Right cardiac atrium (tissue), 5 donors: ENCODE data around the gene PARVG. TPM values are rescaled to one million over a fixed set of nuclear protein-coding genes. Genes with fewer than 3 reads are reported as not detected.

ENCODE experiments used
- ATAC-seq, 2 donors: fragments of 200-7000 bp; cut with Tn5 transposase; one replicate each; pipeline versions ENCODE4 v1.8.0 to v1.9.1; 2020; ENCODE audit warnings: moderate library complexity in 2 of 2, mild to moderate bottlenecking in 1 of 2
- DNase-seq, 3 donors: peaks; one replicate each; pipeline ENCODE4 v3.0.0-alpha.2; 2020
- H3K27ac ChIP-seq: one replicate; pipeline ENCODE4 v1.5.1; 2013; ENCODE audit warnings: mild to moderate bottlenecking, low read length, control low read depth, moderate library complexity
- H3K27me3 ChIP-seq: one replicate; pipeline ENCODE4 v1.6.1; 2013; ENCODE audit not compliant: control insufficient read depth, insufficient read depth
- H3K4me1 ChIP-seq: one replicate; pipeline ENCODE4 v1.6.1; 2013; ENCODE audit warnings: low read length; ENCODE audit not compliant: control insufficient read depth, insufficient read depth
- H3K4me3 ChIP-seq: one replicate; pipeline ENCODE4 v1.5.1; 2013; ENCODE audit warnings: low read length, control low read depth
- H3K9me3 ChIP-seq: one replicate; pipeline ENCODE4 v1.6.1; 2013; ENCODE audit warnings: low read length; ENCODE audit not compliant: control insufficient read depth
- whole genome bisulfite sequencing: extraction: QIAGEN DNeasy Blood & Tissue Kit; methylation state at CpG from one replicate; pipeline ENCODE4 v1.1.7; 2013; 5-methylcytosine and 5-hydroxymethylcytosine counted together
- intact Hi-C, 4 donors: fragments of 100-400 bp; cut with DNase I; formaldehyde crosslinking; loops; one replicate each; pipeline versions ENCODE4 v1.11.0 to v1.14.0; 2022 to 2023
- polyA plus RNA-seq: library from polyadenylated mRNA; stranded (reverse); fragments of 200-250 nt; gene quantifications from one replicate; pipeline ENCODE4 v1.2.3, GENCODE V29; 2013
- total RNA-seq, 4 donors: library from RNA; stranded (reverse); fragmentation: NEBNext Ultra II Directional; extraction: Animal tissue kit (Norgen Biotek cat#: 25700); gene quantifications; one replicate each; pipeline ENCODE4 v1.2.1, GENCODE V29; 2021
- donor health status: healthy with polysubstance abuse.
- donor health status: DM: no; HTN: yes; CAD: no.
- donor health status: DM: no; HTN: no; CAD: no.
- donor health status: DM: no; HTN: yes; CAD: no; lungs with severe emphysema.
- donor health status: DM: yes; HTN: yes; CAD: no.

The PARVG gene
- total and polyA plus RNA-seq, 5 donors, result 3.1 to 6.4 (median 5.3) TPM

GRCh38 chr22:44190381-44190976, 9.8 kb downstream of the PARVG start:
- Histone ChIP-seq H3K9me3 (no peaks in the 10 kb centered on the region), H3K4me1 (no peaks in the 10 kb centered on the region), H3K27me3 (no peaks in the 10 kb centered on the region), H3K27ac (no peak overlapping the region), H3K4me3 (no peak overlapping the region)
- DNase-seq (no peak), ATAC-seq (no peak)
- intact Hi-C loops, result no loop called here
- WGBS, result 78% methylated on average over 12 of the region's 12 CpGs

DNA sequence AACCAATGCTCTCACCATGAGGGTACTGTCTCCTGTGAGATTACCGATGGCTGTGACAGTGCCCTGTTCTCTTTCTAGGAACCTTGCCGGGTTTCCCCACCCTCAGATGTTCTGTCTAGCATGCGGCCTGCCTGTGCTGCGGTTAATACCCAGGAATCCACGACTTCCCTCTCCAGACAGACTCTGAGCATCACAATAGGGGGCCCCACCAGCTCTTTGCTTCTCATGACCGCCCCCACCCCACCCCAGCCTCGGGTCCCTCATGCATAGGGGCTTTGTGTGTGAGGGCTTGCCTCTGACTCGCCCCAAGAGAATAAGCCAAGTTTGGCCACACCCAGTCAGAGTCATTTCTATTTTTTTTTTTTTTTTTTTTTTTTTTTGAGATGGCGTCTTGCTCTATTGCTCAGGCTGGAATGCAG, 10.3 kb downstream of the PARVG start:
- Histone ChIP-seq H3K27me3 (no peaks in the 10 kb centered on the region), H3K4me3 (no peak overlapping the region), H3K4me1 (no peaks in the 10 kb centered on the region), H3K27ac (no peak overlapping the region), H3K9me3 (no peaks in the 10 kb centered on the region)
- intact Hi-C loops, result no loop called here
- no peak for ATAC-seq
- no peak for DNase-seq
- WGBS, result 72% methylated on average over 9 of the region's 9 CpGs

- Histone ChIP-seq H3K4me3 (no peak overlapping the region), H3K4me1 (no peaks in the 10 kb centered on the region), H3K27me3 (no peaks in the 10 kb centered on the region), H3K27ac (no peak overlapping the region), H3K9me3 (no peaks in the 10 kb centered on the region)
- peak in 1 of 3 donors; percentile 61 for DNase-seq
- no peak for ATAC-seq
- intact Hi-C loops, result no loop called here
- WGBS, result 86% methylated on average over 8 of the region's 8 CpGs
Observed at GRCh38 chr22:44192098-44192815, 11.5 kb downstream of the PARVG start.

DNA sequence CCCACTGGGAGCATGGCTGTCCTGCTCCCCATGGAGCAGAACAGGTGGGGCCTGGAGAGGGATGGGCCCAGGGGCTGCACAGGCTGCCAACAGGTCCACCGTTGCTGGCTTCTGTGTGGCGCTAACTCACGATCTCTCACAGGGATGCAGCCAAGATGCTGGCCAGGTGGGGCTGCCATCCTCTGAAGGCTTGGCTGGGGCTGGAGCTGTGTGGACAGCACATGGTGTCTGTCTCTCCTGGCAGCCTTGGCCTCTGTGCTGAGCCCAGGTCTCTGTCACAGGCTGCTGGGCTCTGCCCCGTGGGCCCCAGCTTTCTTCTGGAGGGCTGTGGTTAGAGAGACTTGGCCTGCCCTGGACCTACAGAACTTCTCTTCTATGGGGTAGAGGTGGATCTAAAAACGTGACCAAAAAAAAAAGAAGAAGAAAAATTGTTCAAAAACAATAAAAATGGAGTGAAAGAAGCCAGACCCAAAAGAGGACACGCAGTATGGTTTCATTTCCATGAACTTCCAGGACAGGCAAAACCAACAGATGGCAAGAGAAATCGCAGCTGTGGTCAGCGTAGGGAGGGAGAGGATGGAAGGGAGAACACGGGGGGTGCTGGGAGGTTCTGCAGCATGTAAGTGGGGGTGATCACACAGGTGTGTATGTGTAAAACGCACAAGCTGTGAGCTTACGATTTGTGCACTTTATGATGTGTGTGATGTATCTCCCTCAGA, 12.2 kb downstream of the PARVG start:
- Histone ChIP-seq H3K27me3 (no peaks in the 10 kb centered on the region), H3K27ac (no peak overlapping the region), H3K9me3 (no peaks in the 10 kb centered on the region), H3K4me3 (no peak overlapping the region), H3K4me1 (no peaks in the 10 kb centered on the region)
- intact Hi-C loops, result no loop called here
- WGBS, result 68% methylated on average over 11 of the region's 11 CpGs
- DNase-seq (no peak), ATAC-seq (no peak)

- WGBS, result 64% methylated on average over 4 of the region's 4 CpGs
- no peak for ATAC-seq
Observed at GRCh38 chr22:44193535-44193891, 12.8 kb downstream of the PARVG start.

DNA sequence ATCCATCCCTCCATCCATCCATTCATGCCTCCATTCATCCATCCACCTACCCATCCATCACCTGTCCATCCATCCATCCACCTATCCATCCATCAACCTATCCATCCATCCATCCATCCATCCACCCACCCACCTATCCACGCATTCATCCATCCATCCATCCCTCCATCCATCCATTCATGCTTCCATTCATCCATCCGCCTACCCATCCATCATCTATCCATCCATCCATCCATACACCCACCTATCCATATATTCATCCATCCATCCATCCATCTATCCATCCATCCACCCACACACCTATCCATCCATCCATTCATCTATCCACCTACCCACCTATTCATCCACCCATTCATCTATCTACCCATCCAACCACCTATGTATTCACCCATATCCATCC, 13.8 kb downstream of the PARVG start:
- Histone ChIP-seq H3K4me1 (no peaks in the 10 kb centered on the region), H3K27ac (no peak overlapping the region), H3K9me3 (no peaks in the 10 kb centered on the region), H3K27me3 (no peaks in the 10 kb centered on the region), H3K4me3 (no peak overlapping the region)
- 90% methylated on average over 2 of the region's 2 CpGs for WGBS
- intact Hi-C loops, result no loop called here
- DNase-seq (no peak), ATAC-seq (no peak)

More at GRCh38 chr22:44193535-44193891, 12.8 kb downstream of the PARVG start:
- H3K9me3 ChIP-seq, result no peaks in the 10 kb centered on the region
- intact Hi-C loops, result no loop called here
- DNase-seq, result no peak
- no peaks in the 10 kb centered on the region for H3K27me3 ChIP-seq
- H3K4me3 ChIP-seq, result no peak overlapping the region
- no peak overlapping the region for H3K27ac ChIP-seq
- H3K4me1 ChIP-seq, result no peaks in the 10 kb centered on the region

GRCh38 chr22:44195189-44195871, 14.6 kb downstream of the PARVG start:
- Histone ChIP-seq H3K4me1 (no peaks in the 10 kb centered on the region), H3K9me3 (no peaks in the 10 kb centered on the region), H3K27me3 (no peaks in the 10 kb centered on the region), H3K4me3 (no peak overlapping the region), H3K27ac (no peak overlapping the region)
- DNase-seq, result no peak
- 55% methylated on average over 5 of the region's 5 CpGs for WGBS
- intact Hi-C loops, result no loop called here
- no peak for ATAC-seq

GRCh38 chr22:44196241-44196640, 15.5 kb downstream of the PARVG start:
- no peaks in the 10 kb centered on the region for H3K9me3 ChIP-seq
- 67% methylated on average over 9 of the region's 9 CpGs for WGBS
- intact Hi-C loops, result no loop called here
- H3K27ac ChIP-seq, result no peak overlapping the region
- H3K4me3 ChIP-seq, result no peak overlapping the region
- H3K27me3 ChIP-seq, result no peaks in the 10 kb centered on the region
- ATAC-seq, result no peak
- H3K4me1 ChIP-seq, result no peaks in the 10 kb centered on the region
- no peak for DNase-seq

GRCh38 chr22:44196731-44197131, 16.0 kb downstream of the PARVG start:
- H3K9me3 ChIP-seq, result no peaks in the 10 kb centered on the region
- no peak overlapping the region for H3K4me3 ChIP-seq
- no peaks in the 10 kb centered on the region for H3K4me1 ChIP-seq
- DNase-seq (no peak), ATAC-seq (no peak)
- no peaks in the 10 kb centered on the region for H3K27me3 ChIP-seq
- no peak overlapping the region for H3K27ac ChIP-seq
- intact Hi-C loops, result no loop called here
- WGBS, result 78% methylated on average over 10 of the region's 10 CpGs

GRCh38 chr22:44197271-44197670, 16.5 kb downstream of the PARVG start:
- H3K27ac ChIP-seq, result no peak overlapping the region
- H3K27me3 ChIP-seq, result no peaks in the 10 kb centered on the region
- DNase-seq, result no peak

GRCh38 chr22:44199164-44199563, 18.4 kb downstream of the PARVG start:
- no peak overlapping the region for H3K27ac ChIP-seq
- no peaks in the 10 kb centered on the region for H3K27me3 ChIP-seq
- intact Hi-C loops, result no loop called here
- no peak overlapping the region for H3K4me3 ChIP-seq
- no peaks in the 10 kb centered on the region for H3K9me3 ChIP-seq
- WGBS, result 91% methylated on average over 2 of the region's 2 CpGs
- no peaks in the 10 kb centered on the region for H3K4me1 ChIP-seq
- DNase-seq (no peak), ATAC-seq (no peak)

More at GRCh38 chr22:44197271-44197670, 16.5 kb downstream of the PARVG start:
- Histone ChIP-seq H3K9me3 (no peaks in the 10 kb centered on the region), H3K4me1 (no peaks in the 10 kb centered on the region), H3K4me3 (no peak overlapping the region)
- intact Hi-C loops, result no loop called here
- 92% methylated on average over 2 of the region's 2 CpGs for WGBS
- ATAC-seq, result no peak
